SK-N-SH (cell line): ENCODE data around the gene SAMD14.
A peak's percentile ranks its signal among the peaks of the same experiment; 100 is the strongest.

Experiments used
- CTCF ChIP-seq: fragments of 200-600 bp; sonication (generic); IDR thresholded peaks from 2 replicates; pipeline ENCODE4 v1.6.1; 2017; ENCODE audit warnings: antibody characterized with exemption, mild to moderate bottlenecking, moderate library complexity
- EP300 ChIP-seq, 2 experiments: IDR thresholded peaks; 2 replicates each; pipeline versions ENCODE4 v1.4.0 to v1.6.1; 2012; ENCODE audit warnings: borderline replicate concordance in 1 of 2, low read depth in 1 of 2, low read length in 1 of 2
- EZH2phosphoT487 ChIP-seq: fragments of 200-600 bp; sonication (generic); IDR thresholded peaks from 2 replicates; pipeline ENCODE4 v1.6.1; 2017; ENCODE audit warnings: low read depth, mixed run types, mild to moderate bottlenecking, antibody characterized with exemption, moderate library complexity, borderline replicate concordance
- MAX ChIP-seq: IDR thresholded peaks from 2 replicates; pipeline ENCODE4 v1.4.0; 2012; ENCODE audit warnings: low read depth
- MXI1 ChIP-seq: IDR thresholded peaks from 2 replicates; pipeline ENCODE4 v1.6.1; 2012; ENCODE audit warnings: mild to moderate bottlenecking, low read depth, low read length, improper control_type of control experiment
- NFIC ChIP-seq: IDR thresholded peaks from 2 replicates; pipeline ENCODE4 v1.4.0; 2012; ENCODE audit warnings: borderline replicate concordance
- RCOR1 ChIP-seq: fragments of 150-350 bp; IDR thresholded peaks from 2 replicates; pipeline ENCODE4 v1.6.1; 2017; ENCODE audit warnings: antibody characterized with exemption, low read length
- REST ChIP-seq: IDR thresholded peaks from 2 replicates; pipeline ENCODE4 v1.6.1; 2012; ENCODE audit warnings: mild to moderate bottlenecking, low read depth, low read length, moderate library complexity
- RXRA ChIP-seq: IDR thresholded peaks from 2 replicates; pipeline ENCODE4 v1.4.0; 2012; ENCODE audit warnings: low read depth, mild to moderate bottlenecking, borderline replicate concordance
- SIN3A ChIP-seq: IDR thresholded peaks from 2 replicates; pipeline ENCODE4 v1.6.1; 2012; ENCODE audit warnings: low read depth, mild to moderate bottlenecking, low read length, moderate library complexity, borderline replicate concordance
- TAF1 ChIP-seq: IDR thresholded peaks from 2 replicates; pipeline ENCODE4 v1.6.1; 2012; ENCODE audit warnings: low read depth, mild to moderate bottlenecking, low read length, moderate library complexity, borderline replicate concordance
- TCF12 ChIP-seq: IDR thresholded peaks from 2 replicates; pipeline ENCODE4 v1.4.0; 2012
- TEAD4 ChIP-seq: IDR thresholded peaks from 2 replicates; pipeline ENCODE4 v1.4.0; 2012; ENCODE audit warnings: mild to moderate bottlenecking, borderline replicate concordance; ENCODE audit not compliant: insufficient read depth

GRCh38 chr17:50173335-50173941 is 43.5 kb upstream of the SAMD14 start:
- TF ChIP-seq CTCF (no peak), EZH2phosphoT487 (no peak), TEAD4 (no peak), RXRA (no peak; the same call in 1 of the 2 replicates), SIN3A (no peak), RCOR1 (no peak; the same call in 1 of the 2 replicates), TCF12 (peak; percentile 90), NFIC (no peak), EP300 (IDR thresholded peaks at IDR 0.05; ENCODE audit: borderline replicate concordance in 1 of 2, low read depth in 1 of 2, low read length in 1 of 2) (no peak), MAX (peak; percentile 95), REST (no peak), MXI1 (no peak; the same call in 1 of the 2 replicates), TAF1 (0 out of 2 replicates have a peak, but pooled peaks have one; percentile 26)
